Epithelial cell of prostate (primary cell): ENCODE data around the gene GLP2R.

Source experiments
- DNase-seq: peaks from one replicate; pipeline ENCODE4 v3.0.0-alpha.2; 2011; ENCODE audit warnings: low read depth, low spot score
- H3K27ac ChIP-seq: fragments of 450-650 bp; 2 replicates; pipeline ENCODE4 v1.5.1; 2017; ENCODE audit warnings: mild to moderate bottlenecking

The GLP2R gene

DNA sequence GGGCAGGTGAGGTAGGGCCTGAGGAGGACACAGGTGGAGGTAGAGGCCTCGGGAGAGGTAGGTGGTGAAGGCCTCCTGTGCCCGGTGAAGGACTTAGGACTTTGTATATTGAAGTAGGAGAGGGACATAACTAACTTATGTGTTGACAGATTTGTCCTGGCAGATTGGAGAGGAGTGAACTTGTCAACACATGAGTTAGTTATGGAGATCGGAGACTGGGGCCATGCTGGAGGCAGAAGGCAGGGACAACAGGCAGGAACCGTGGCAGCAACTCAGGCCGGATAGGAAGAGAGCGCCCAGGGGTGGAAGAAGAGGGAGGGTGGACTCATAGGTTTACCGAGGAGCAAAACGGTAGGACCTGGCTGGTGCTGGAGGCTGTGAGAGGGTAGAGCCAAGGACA, 18.4 kb downstream of the GLP2R start:
- no peak for DNase-seq

DNA sequence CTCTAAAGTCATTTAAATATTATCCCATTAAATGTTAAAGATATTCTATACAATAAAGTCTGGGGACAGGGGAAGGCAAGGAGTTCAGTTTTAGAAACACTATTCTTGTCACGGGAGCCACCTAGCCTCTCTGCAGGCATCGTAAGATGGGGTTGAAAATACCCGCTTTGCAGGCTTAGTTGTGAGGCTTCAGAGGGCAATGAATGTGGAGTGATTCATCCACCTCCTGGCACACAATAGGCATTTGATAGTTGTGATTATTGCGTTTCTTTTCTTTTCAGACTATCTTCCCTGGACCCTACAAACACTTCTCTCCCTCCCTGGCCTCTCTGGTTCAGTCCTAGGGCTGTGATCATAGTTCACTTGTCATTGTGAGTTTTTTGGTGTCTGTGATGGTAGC, 19.6 kb downstream of the GLP2R start:
- no peak for DNase-seq

More for the DNA sequence above, 18.4 kb downstream of the GLP2R start:
- H3K27ac ChIP-seq: no peak overlapping the region

DNA sequence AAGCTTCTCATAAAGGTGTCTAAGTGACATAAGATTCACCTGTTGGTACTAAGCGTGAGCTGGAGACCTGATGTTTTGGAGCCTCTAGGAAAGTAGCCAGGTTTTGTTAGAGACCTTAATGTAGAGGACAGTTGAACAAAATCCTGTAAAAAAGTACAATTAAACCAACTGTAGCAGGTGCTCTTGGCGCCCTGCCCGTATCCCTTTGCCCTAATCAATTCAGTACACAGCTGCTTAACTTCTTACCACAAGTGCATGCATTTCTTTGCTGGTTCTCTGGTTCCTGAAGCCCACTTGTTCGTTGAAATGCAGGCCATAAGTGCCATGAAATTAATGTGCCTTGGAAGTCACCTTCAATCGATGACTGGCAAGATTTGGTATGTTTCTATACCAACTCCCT, 24.4 kb downstream of the GLP2R start:
- no peak overlapping the region for H3K27ac ChIP-seq
- DNase-seq: no peak

More for the DNA sequence above, 19.6 kb downstream of the GLP2R start:
- H3K27ac ChIP-seq: no peak overlapping the region

DNA sequence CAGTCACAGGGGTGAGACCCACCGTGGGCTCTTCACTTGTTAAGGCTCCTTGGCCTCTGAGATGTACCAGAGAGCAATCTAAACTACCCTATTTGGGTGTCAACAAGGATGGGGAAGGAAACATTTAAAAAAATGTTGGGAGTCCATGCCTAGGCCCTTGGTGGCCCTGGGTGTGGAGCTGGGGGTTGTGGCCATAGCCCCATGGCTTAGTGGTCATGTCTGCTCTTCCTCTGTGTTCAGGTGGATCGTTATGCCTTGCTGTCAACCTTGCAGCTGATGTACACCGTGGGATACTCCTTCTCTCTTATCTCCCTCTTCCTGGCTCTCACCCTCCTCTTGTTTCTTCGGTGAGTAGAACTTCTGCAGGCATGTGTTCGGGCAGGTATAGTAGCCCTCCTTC, 28.5 kb downstream of the GLP2R start:
- no peak overlapping the region for H3K27ac ChIP-seq
- DNase-seq: no peak

DNA sequence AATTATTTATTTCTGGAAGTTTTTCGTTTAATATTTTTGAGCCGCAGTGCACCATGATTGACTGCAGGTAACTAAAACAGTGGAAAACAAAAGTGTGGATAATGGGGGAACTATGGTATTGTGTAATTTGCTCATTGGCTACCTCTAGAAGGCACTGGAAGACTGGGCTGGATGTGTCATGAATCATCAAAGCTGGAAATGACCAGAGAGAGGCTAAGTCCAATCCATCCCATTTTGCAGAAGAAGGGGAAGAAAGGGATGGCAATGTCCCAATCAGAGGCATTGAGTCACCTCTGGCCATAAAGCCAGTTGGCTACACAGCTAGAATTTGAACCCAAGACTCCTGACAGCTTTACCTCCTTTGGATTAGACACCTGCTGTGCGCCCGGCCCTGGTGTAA, 29.3 kb downstream of the GLP2R start:
- DNase-seq: no peak
- no peak overlapping the region for H3K27ac ChIP-seq

DNA sequence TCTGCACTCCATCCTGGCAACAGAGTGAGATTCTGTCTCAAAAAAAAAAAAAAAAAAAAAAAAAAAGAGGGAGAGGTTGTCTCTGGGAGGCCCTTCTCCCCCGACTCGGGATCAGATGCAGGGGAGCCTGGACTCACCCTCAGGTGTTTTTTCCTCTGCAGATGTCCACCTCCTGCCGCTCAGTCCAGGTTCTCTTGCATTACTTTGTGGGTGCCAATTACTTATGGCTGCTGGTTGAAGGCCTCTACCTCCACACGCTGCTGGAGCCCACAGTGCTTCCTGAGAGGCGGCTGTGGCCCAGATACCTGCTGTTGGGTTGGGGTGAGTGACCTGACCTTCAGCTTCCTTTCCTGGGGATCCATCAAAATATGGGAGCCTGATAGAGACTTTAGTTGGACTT, 34.1 kb downstream of the GLP2R start:
- no peak overlapping the region for H3K27ac ChIP-seq
- DNase-seq: no peak

DNA sequence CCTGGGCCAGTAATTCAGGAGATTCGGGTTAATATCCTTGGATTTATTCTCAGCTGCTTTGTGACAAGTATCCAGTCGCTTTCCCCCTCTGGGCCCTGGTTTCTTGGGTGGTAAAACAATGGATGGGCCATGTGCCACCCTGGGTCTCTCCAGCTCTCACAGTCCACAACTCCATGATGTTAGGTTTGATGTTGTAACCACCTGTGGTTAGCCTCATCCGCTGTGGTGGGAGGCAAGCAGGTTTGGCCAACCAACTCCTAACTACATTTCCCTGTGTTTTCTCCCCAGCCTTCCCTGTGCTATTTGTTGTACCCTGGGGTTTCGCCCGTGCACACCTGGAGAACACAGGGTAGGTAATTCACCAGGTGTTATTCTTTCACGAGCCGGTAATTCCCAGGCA, 35.1 kb downstream of the GLP2R start:
- no peak for DNase-seq
- no peak overlapping the region for H3K27ac ChIP-seq

DNA sequence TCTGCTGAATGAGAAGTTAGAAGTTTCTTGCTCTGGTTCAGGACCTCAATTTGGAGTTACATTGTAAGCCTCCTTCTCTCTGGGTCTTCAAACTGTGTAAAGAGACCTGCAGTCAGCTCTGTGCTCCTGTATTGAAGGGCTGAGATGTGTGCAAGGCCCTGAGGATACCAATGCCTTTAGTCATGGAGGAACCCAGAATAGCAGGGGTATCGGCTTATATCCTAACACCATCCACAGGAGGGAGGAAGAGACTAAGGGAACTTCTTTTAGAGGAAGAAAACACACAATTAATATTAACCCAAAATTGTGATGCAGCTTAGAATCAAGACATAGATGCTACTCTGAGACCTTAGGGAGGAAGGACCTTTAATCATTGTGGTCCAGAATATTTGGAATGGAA, 36.5 kb downstream of the GLP2R start:
- no peak for DNase-seq
- H3K27ac ChIP-seq: no peak overlapping the region

DNA sequence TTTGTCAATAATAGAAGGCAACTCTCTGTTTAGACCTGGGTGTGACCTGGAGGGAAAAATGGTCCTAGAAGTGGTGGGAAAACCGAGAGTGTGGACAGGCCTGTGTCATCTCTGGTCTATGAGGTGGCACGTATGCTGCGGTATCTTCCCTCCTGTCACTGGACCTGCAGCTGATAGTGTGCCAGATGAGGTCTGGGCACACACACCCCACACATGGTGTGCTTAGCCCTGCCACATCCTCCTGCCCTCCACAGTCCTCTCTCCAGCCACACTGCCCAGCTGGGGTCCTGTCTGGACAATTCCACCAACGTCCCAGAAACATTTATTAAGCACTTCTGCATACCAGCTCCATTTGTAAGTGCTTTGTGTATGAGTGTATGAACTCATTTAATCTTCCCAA, 37.2 kb downstream of the GLP2R start:
- no peak for DNase-seq

DNA sequence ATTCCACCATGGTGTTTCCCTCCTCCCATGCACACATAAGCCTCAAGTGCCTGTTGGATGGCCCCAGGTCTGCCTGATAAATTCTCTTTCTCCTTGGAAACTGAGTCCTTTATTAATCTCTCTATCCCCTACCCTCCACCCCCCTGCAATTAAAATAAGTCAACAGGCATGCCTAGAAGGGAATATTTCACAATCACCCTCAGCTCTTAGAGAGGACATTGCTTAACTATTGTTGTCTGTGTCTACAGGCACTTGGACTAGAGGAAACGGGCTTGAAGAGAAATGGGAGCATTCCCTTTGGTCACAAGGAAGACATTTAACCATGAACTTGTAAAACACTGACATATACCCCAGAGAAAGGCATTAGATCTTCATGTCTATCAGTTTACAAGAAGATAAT, 39.9 kb downstream of the GLP2R start:
- no peak for DNase-seq
- no peak overlapping the region for H3K27ac ChIP-seq

More for the DNA sequence above, 37.2 kb downstream of the GLP2R start:
- no peak overlapping the region for H3K27ac ChIP-seq

DNA sequence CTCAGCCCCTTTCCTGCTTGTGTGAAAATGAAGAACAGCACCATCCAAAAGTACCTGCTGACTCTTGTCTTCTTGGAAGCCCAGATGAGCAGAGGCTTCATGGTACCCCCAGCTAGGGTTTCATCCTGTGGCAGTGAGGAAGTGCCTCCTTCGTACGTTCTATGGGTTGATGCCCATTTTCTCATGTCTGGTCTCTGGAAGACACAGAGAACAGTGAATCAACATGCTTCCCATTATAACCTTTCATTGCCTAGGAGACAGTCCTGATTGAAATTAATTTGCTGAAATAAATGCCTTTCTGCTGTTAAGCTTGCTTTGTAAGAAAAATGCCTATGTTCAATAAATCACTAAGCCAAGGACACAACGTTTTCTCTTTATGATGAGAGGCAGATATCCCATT, 42.8 kb downstream of the GLP2R start:
- H3K27ac ChIP-seq: no peak overlapping the region
- no peak for DNase-seq

DNA sequence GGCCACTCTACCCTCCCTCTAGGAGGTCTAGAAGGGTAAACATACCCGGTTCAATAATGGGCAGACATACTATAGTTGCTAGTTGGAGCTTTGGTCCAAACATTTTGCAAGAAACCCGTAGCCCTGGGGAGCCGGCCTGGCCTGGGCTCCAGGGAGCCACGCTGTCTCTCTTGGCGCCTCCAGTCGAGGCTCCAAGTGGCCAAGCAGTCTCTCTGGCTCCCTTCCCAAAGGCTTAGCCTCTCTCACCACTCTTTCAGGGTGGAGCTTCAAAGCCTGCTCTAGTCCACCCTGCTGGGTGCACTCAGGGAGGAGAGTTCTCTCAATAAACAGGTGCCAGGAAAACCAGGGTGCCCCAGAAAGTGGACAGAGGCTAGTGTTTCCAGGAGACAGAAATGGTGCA, 47.1 kb downstream of the GLP2R start:
- no peak for DNase-seq
- H3K27ac ChIP-seq: no peak overlapping the region

DNA sequence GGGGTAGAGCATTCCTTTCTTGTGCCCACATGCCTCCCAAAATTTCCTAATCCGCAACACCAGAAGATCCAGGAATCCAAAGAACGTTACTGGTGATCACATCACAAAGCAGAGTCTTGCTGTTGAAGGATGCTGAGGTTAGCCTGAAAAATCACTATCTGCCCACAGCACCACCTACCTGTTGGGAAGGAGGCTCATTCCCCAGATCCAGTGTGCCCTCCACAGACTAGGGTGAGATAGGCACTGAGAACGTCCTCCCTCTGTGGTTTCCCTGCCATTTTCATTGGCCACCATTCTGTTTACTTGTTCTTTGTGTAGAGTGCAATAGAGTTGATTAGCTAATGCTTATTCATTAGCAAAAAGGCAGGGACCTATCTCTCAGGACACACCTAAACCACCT, 49.0 kb downstream of the GLP2R start:
- no peak for DNase-seq
- no peak overlapping the region for H3K27ac ChIP-seq

DNA sequence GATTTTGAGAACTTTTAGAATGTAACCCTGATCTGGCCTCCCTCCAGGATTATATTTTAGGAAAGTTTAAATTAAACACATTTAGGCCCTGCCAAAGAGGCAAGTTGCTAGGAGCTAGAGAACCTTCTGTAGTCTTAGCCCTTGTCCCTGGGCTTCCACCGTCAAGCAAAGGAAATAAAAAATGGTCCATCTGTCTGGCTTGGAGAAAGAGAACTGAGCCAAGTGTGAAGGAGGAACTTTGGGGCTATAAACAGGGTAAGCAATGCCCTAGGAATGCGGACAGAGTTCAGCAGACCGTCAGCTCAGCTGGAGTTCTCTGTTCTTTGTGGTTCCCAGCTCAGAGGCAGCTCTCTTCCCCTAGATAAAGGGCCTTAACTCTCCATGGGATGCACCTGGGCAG, 49.7 kb downstream of the GLP2R start:
- H3K27ac ChIP-seq: no peak overlapping the region
- no peak for DNase-seq

DNA sequence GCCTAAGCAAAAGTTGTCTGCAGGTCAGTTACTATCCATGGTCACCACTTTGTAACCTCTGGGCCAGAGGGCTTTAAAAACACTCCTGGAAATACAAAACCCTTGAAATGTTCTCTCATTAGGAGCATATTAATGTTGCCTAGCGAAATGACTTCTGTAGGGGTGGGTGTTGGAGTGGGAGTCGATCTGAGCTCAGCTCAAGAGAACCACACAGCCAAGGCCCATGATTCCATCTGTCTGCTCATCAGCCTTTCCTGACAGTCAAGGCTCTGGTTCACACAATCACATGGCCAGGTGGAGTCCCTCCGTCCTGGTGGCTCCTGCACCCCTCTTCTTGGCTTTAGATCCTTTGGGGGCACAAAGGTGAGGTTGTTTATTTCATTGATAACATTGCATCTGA, 52.6 kb downstream of the GLP2R start:
- no peak overlapping the region for H3K27ac ChIP-seq
- no peak for DNase-seq

DNA sequence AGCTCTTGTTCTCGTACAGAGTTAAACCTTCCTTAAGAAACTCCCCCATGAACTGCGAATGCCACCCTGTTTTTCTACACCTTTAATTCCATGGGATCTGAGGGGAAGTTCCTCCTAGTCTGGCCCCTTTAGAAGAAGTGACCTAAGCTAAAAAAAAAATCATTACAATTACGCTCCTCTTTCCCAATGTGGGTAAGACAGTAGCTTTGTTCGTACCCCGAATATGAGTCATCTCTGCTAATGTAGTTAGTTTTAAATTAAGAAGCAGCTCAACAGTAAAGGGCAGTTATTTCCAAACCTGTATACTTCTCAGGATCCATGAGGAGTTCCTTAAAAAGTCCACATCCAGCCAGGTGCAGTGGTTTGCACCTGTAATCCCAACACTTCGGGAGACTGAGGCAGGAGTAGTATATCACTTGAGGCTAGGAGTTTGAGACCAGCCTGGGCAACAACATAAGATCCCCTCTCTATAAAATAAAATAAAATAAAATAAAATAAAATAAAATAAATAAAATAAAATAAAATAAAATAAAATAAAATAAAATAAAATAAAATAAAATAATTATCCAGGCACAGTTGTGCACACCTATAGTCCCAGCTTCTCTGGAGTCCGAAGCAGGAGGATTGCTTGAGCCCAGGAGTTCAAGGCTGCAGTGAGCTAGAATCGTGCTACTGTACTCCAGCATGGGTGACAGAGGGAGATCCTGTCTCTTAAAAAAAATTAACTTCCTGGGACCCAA, 53.2 kb downstream of the GLP2R start:
- DNase-seq: no peak
- no peak overlapping the region for H3K27ac ChIP-seq

DNA sequence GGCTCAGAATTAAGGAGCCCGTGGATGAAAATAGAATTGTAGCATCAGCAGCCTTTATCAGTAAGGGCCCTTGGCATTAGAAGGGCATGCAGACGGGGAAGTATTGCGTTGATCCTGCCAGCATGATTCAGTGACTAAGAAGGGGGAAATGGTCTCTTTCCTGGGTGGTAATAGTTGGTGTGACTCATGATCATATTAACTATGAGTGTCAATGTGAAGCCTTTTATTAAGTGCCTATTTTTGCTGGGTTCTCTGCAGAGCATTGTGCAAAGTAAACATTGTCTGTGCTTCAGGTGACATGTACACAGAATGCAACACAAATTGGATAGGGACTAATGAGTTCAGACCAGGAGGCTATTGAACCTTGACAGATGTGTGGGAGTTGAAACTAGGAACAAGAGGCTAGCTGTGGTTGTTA, 54.9 kb downstream of the GLP2R start:
- DNase-seq: peak; percentile 79
- H3K27ac ChIP-seq: peak overlapping the region; percentile 7

DNA sequence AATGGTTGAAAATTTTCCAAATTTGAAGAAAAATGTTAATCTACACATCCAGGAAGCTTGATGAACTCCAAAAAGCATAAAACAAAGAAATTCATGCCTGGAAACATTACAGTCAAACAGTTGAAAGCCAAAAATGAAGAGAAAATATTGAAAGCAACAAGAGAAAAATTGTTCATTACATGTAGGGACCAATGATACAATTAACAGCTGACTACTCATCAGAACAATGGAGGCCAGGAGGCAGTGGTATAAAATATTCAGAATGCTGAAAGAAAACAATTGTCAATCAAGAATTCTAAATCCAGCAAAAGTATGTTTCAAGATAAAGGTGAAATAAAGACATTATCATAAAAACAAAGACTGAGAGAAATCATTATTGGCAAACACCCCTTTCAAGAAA, 57.7 kb downstream of the GLP2R start:
- DNase-seq: no peak
- H3K27ac ChIP-seq: no peak overlapping the region

DNA sequence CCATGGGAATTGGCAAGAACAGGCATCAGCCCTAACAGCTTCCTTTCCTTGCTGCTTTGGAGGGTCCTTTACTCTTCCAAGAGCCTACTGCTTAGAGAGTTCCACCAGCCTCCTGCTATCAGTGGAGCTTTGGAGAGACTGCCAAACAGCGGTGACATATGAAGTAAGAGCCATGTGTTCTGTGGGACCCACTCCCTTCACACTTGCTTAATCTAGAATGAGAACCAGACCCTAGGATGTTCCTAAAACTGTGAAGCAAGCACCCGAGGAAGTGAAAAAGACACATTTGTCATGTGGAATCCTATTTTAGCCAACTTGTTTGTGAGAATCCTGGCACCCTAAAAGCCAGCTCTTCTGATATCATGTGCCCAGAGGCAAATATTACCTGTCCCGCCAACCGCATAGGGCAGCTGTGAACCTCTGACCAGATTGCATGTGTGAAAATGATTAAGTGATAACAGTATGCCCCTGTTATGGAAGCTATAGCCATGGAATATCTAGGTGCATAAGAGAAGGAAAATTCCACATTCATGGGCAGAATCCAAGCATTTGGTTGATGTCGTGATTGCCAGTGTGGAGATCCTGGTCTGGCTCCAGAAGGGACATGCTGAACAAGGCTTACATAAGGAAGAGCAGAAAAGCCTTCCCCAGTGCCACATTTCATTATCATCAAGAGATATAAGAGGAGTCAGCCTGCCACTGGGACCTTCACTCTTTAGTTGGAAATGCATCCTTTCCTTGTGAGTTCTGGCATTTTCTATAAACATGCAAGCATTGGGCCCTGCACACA, 60.6 kb downstream of the GLP2R start:
- no peak overlapping the region for H3K27ac ChIP-seq
- DNase-seq: no peak

DNA sequence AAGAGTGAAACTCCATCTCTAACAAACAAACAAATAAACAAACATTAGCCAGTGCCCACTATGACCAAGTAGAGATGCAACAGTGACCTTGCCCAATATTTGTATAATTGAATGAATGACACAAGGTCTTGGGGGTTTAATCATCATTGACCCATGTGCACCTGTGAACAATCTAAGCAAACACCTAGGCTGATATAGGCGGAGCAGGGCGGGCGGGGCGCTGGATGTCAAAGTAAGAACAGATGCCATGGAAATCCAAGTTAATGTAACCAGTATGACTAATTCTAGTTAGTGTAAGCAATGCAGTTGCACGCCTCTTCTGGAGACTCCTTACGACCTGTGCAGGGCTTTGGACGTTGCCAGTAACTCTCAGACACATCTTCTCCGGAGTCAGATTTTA, 61.8 kb downstream of the GLP2R start:
- no peak overlapping the region for H3K27ac ChIP-seq
- no peak for DNase-seq

DNA sequence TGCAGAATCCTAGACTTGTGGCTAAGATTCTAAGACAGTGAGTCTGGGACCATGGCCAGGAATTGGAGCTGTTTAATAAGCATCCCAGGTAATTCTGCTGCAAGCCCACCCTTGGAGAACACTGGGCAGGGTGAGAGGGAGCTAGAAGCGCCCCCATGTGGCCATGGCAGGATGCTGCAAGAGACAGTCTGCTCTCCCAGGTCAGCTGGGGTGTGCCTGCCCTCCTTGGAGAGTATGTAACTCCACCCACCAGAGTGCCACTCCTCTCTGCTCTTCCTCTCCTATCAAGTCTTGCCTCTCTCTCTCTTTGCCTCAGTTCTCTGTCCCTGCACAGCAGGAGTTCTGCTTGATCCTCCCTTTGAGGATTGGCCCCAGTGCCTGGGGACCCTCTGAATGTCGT, 64.4 kb downstream of the GLP2R start:
- no peak overlapping the region for H3K27ac ChIP-seq
- DNase-seq: no peak
